Measurements from ENCODE around the gene YTHDC1. TPM values are rescaled to one million over a fixed set of nuclear protein-coding genes. Genes with fewer than 3 reads are reported as not detected.

Gene YTHDC1
- total and polyA plus RNA-seq, 2 of the 13 experiments (the other 11 are each of a cell fraction or from before 2014, with no cell fraction given), result 37.3 to 56.8 TPM

DNA sequence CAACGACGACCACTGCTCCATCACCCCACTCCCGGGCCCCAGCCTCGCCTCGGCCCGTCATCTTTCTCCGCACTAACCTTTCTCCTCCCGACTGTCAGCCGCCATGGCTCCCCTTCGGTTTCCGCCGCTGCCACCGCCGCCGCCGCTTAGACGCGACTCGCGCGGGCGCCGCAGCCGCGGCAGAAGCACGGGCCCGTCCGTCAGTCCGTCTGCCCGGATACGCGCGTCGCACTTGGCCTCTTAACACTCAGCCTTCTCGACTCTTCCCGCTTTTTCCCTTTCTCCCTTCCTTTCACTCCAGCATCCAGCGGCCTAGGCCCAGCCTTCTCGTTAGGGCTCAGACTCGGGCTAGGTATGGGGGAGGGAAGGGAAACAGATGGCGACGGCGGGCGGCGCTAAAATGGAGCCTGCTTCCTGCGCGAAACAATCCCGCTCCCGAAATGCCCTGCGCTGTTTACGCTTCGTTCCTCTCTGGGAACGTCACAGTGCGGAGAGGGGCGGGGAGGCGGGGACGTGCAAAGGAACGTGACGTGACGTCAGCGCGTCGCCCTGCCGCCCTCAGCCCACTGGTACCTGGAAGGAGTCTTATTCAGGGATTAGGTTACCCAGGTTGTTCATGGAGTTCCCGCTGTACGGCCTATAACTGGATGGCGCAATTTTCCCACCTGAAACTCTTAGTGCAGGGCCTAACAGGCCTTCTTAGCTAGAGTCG, at the start of gene YTHDC1 (continued):
- TF ChIP-seq, protein P1, sequence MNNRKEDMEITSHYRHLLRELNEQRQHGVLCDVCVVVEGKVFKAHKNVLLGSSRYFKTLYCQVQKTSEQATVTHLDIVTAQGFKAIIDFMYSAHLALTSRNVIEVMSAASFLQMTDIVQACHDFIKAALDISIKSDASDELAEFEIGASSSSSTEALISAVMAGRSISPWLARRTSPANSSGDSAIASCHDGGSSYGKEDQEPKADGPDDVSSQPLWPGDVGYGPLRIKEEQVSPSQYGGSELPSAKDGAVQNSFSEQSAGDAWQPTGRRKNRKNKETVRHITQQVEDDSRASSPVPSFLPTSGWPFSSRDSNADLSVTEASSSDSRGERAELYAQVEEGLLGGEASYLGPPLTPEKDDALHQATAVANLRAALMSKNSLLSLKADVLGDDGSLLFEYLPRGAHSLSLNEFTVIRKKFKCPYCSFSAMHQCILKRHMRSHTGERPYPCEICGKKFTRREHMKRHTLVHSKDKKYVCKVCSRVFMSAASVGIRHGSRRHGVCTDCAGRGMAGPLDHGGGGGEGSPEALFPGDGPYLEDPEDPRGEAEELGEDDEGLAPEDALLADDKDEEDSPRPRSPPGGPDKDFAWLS (CRISPR knock-in tag; IDR thresholded peaks at IDR 0.05; ENCODE audit: borderline replicate concordance), result 0 out of 2 replicates have a peak, but pooled peaks have one; percentile 46
- peak; percentile 87 for TF ChIP-seq ATF7 (IDR thresholded peaks at IDR 0.05)
- TF ChIP-seq ATF7 (CRISPR knock-in tag; IDR thresholded peaks at IDR 0.05), result peak; percentile 97
- peak; percentile 93 for TF ChIP-seq ZC3H13 (CRISPR knock-in tag; IDR thresholded peaks at IDR 0.05)
- TF ChIP-seq, protein P2, sequence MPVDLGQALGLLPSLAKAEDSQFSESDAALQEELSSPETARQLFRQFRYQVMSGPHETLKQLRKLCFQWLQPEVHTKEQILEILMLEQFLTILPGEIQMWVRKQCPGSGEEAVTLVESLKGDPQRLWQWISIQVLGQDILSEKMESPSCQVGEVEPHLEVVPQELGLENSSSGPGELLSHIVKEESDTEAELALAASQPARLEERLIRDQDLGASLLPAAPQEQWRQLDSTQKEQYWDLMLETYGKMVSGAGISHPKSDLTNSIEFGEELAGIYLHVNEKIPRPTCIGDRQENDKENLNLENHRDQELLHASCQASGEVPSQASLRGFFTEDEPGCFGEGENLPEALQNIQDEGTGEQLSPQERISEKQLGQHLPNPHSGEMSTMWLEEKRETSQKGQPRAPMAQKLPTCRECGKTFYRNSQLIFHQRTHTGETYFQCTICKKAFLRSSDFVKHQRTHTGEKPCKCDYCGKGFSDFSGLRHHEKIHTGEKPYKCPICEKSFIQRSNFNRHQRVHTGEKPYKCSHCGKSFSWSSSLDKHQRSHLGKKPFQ (CRISPR knock-in tag; IDR thresholded peaks at IDR 0.05; ENCODE audit: insufficient replicate concordance), result peak; percentile 80
- TF ChIP-seq SP140L (CRISPR knock-in tag; IDR thresholded peaks at IDR 0.05; ENCODE audit: borderline replicate concordance), result no peak
- TF ChIP-seq CCAR2 (optimal IDR thresholded peaks at IDR 0.05; ENCODE audit: low read depth, low read length), result no peak
- no peak for TF ChIP-seq ZBTB7B (CRISPR knock-in tag; IDR thresholded peaks at IDR 0.05)
- TF ChIP-seq KMT2B (CRISPR knock-in tag; IDR thresholded peaks at IDR 0.05), result peak; percentile 94
- TF ChIP-seq RFX1 (IDR thresholded peaks at IDR 0.05), result no peak
- TF ChIP-seq NFE2L1 (CRISPR knock-in tag; IDR thresholded peaks at IDR 0.05; ENCODE audit: borderline replicate concordance), result no peak
- TF ChIP-seq YY1 (IDR thresholded peaks at IDR 0.05; ENCODE audit: insufficient read depth, insufficient replicate concordance, low read depth, low read length), result peak; percentile 90
- TF ChIP-seq, protein P3, sequence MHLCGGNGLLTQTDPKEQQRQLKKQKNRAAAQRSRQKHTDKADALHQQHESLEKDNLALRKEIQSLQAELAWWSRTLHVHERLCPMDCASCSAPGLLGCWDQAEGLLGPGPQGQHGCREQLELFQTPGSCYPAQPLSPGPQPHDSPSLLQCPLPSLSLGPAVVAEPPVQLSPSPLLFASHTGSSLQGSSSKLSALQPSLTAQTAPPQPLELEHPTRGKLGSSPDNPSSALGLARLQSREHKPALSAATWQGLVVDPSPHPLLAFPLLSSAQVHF (CRISPR knock-in tag; IDR thresholded peaks at IDR 0.05), result peak; percentile 87
- TF ChIP-seq ZNF816 (CRISPR knock-in tag; IDR thresholded peaks at IDR 0.05; ENCODE audit: borderline replicate concordance), result no peak
- TF ChIP-seq, protein P4, sequence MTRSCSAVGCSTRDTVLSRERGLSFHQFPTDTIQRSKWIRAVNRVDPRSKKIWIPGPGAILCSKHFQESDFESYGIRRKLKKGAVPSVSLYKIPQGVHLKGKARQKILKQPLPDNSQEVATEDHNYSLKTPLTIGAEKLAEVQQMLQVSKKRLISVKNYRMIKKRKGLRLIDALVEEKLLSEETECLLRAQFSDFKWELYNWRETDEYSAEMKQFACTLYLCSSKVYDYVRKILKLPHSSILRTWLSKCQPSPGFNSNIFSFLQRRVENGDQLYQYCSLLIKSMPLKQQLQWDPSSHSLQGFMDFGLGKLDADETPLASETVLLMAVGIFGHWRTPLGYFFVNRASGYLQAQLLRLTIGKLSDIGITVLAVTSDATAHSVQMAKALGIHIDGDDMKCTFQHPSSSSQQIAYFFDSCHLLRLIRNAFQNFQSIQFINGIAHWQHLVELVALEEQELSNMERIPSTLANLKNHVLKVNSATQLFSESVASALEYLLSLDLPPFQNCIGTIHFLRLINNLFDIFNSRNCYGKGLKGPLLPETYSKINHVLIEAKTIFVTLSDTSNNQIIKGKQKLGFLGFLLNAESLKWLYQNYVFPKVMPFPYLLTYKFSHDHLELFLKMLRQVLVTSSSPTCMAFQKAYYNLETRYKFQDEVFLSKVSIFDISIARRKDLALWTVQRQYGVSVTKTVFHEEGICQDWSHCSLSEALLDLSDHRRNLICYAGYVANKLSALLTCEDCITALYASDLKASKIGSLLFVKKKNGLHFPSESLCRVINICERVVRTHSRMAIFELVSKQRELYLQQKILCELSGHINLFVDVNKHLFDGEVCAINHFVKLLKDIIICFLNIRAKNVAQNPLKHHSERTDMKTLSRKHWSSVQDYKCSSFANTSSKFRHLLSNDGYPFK (CRISPR knock-in tag; IDR thresholded peaks at IDR 0.05; ENCODE audit: borderline replicate concordance), result peak; percentile 69; the same call in 1 of the 2 replicates
- TF ChIP-seq, protein P5, sequence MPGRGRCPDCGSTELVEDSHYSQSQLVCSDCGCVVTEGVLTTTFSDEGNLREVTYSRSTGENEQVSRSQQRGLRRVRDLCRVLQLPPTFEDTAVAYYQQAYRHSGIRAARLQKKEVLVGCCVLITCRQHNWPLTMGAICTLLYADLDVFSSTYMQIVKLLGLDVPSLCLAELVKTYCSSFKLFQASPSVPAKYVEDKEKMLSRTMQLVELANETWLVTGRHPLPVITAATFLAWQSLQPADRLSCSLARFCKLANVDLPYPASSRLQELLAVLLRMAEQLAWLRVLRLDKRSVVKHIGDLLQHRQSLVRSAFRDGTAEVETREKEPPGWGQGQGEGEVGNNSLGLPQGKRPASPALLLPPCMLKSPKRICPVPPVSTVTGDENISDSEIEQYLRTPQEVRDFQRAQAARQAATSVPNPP (CRISPR knock-in tag; IDR thresholded peaks at IDR 0.05), result peak; percentile 38; the same call in 1 of the 2 replicates
- peak; percentile 59; the same call in 1 of the 2 replicates for TF ChIP-seq ZSCAN21 (CRISPR knock-in tag; IDR thresholded peaks at IDR 0.05; ENCODE audit: borderline replicate concordance)
- TF ChIP-seq, protein P6, sequence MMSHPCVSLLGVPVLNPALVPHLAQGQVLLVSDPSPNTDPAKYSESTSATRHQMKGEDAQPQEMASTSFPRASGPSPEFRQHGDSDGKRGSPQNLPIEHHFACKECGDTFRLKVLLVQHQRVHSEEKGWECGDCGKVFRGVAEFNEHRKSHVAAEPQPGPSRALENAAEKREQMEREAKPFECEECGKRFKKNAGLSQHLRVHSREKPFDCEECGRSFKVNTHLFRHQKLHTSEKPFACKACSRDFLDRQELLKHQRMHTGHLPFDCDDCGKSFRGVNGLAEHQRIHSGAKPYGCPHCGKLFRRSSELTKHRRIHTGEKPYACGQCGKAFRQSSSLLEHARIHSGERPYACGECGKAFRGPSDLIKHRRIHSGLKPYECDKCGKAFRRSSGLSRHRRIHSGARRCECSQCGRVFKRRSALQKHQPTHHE (CRISPR knock-in tag; IDR thresholded peaks at IDR 0.05; ENCODE audit: borderline replicate concordance), result 0 out of 2 replicates have a peak, but pooled peaks have one; percentile 80
- peak; percentile 54; the same call in 1 of the 2 replicates for TF ChIP-seq RXRB (CRISPR knock-in tag; IDR thresholded peaks at IDR 0.05; ENCODE audit: borderline replicate concordance)
